HepG2 (cell line): ENCODE results near the gene RTBDN. TPM values are rescaled to one million over a fixed set of nuclear protein-coding genes. Genes with fewer than 3 reads are reported as not detected.

Source experiments
- ASH2L ChIP-seq: fragments of 300-600, 200-600 bp; sonication (generic); IDR thresholded peaks from 2 replicates; pipeline ENCODE4 v1.7.0; 2017; ENCODE audit warnings: low read depth, mild to moderate bottlenecking, moderate library complexity, mixed read lengths, low read length; ENCODE audit not compliant: insufficient read length
- BORCS8-MEF2B ChIP-seq: sonication (generic); formaldehyde crosslinking; IDR thresholded peaks from 2 replicates; pipeline ENCODE4 v1.8.0; 2022; ENCODE audit warnings: mild to moderate bottlenecking, missing genetic modification reagents
- CBX2 ChIP-seq, 2 experiments: fragments of 200-600 bp in 1 of 2; sonication (generic); formaldehyde crosslinking in 1 of 2; IDR thresholded peaks; 2 replicates each; pipeline versions ENCODE4 v1.7.0 to v1.8.1; 2018 to 2022; ENCODE audit warnings: low read depth in 2 of 2, low read length in 1 of 2, mild to moderate bottlenecking in 1 of 2, missing genetic modification reagents in 1 of 2
- LCORL ChIP-seq, 2 experiments: fragments of 450-650 bp in 1 of 2; sonication (generic) in 1 of 2; formaldehyde crosslinking in 1 of 2; IDR thresholded peaks; 2 replicates each; pipeline versions ENCODE4 v1.5.0 to v1.6.1; 2017 to 2020; ENCODE audit warnings: antibody characterized with exemption in 1 of 2, missing genetic modification reagents in 1 of 2
- MLLT10 ChIP-seq: sonication (generic); formaldehyde crosslinking; IDR thresholded peaks from 2 replicates; pipeline ENCODE4 v1.4.0; 2020; ENCODE audit warnings: missing genetic modification reagents
- MTA1 ChIP-seq: sonication (generic); formaldehyde crosslinking; IDR thresholded peaks from 2 replicates; pipeline ENCODE4 v1.4.0; 2020; ENCODE audit warnings: missing genetic modification reagents, mild to moderate bottlenecking, borderline replicate concordance
- MTF1 ChIP-seq: sonication (generic); formaldehyde crosslinking; IDR thresholded peaks from 2 replicates; pipeline ENCODE4 v1.5.0; 2020; ENCODE audit warnings: missing genetic modification reagents
- PATZ1 ChIP-seq: sonication (generic); formaldehyde crosslinking; IDR thresholded peaks from 2 replicates; pipeline ENCODE4 v1.4.0; 2020; ENCODE audit warnings: missing genetic modification reagents
- ZNF333 ChIP-seq: sonication (generic); formaldehyde crosslinking; IDR thresholded peaks from 2 replicates; pipeline ENCODE4 v1.4.0; 2020; ENCODE audit warnings: mild to moderate bottlenecking, missing genetic modification reagents, borderline replicate concordance
- ZNF546 ChIP-seq: sonication (generic); formaldehyde crosslinking; conservative IDR thresholded peaks from 2 replicates; pipeline ENCODE4 v1.8.1; 2023; ENCODE audit warnings: mild to moderate bottlenecking, missing genetic modification reagents
- ZNF740 ChIP-seq: sonication (generic); formaldehyde crosslinking; IDR thresholded peaks from 2 replicates; pipeline ENCODE4 v1.4.0; 2020; ENCODE audit warnings: missing genetic modification reagents
- ZNF746 ChIP-seq: sonication (generic); formaldehyde crosslinking; IDR thresholded peaks from 2 replicates; pipeline ENCODE4 v1.8.0; 2022; ENCODE audit warnings: mild to moderate bottlenecking, missing genetic modification reagents
- ZNF792 ChIP-seq: IDR thresholded peaks from 2 replicates; pipeline ENCODE4 v1.6.1; 2016
- polyA plus RNA-seq, 8 experiments: library from polyadenylated mRNA; depleted of rRNA in 3 of 8; stranded (reverse) in 7 of 8; unstranded in 1 of 8; fragments of >200 nt; fragmentation: Illumina TruSeq in 4 of 8; extraction: Trizol in 4 of 8; gene quantifications; 2 replicates each; pipeline versions ENCODE4 v1.2.1 to v1.2.3, GENCODE V29; 2011 to 2016; ENCODE audit warnings: low read depth in 4 of 8, missing spikeins in 1 of 8, mixed read lengths in 1 of 8; ENCODE audit not compliant: insufficient read depth in 1 of 8
- total RNA-seq, 5 experiments: library from RNA; depleted of rRNA; stranded (reverse); fragments of >200 nt; fragmentation: Illumina TruSeq; extraction: Trizol; gene quantifications; 2 replicates each; pipeline ENCODE4 v1.2.3, GENCODE V29; 2016; ENCODE audit warnings: low read depth in 1 of 5
- TF ChIP-seq, protein P1 (sequence below): IDR thresholded peaks from 2 replicates; pipeline ENCODE4 v1.6.1; 2016; ENCODE audit warnings: low read depth, missing genetic modification reagents, missing compliant biosample characterization
- TF ChIP-seq, protein P2 (sequence below): IDR thresholded peaks from 2 replicates; pipeline ENCODE4 v1.6.1; 2016; ENCODE audit warnings: mild to moderate bottlenecking
- TF ChIP-seq, protein P3 (sequence below): sonication (generic); formaldehyde crosslinking; IDR thresholded peaks from 2 replicates; pipeline ENCODE4 v1.4.0; 2020; ENCODE audit warnings: missing genetic modification reagents, borderline replicate concordance

Gene RTBDN
- total and polyA plus RNA-seq, 2 of the 13 experiments (the other 11 are each of a cell fraction or from before 2014, with no cell fraction given) = 0.27 to 0.48 TPM

GRCh38 chr19:12783849-12784393, 50.5 kb downstream of the RTBDN start (continued):
- TF ChIP-seq, protein P1, sequence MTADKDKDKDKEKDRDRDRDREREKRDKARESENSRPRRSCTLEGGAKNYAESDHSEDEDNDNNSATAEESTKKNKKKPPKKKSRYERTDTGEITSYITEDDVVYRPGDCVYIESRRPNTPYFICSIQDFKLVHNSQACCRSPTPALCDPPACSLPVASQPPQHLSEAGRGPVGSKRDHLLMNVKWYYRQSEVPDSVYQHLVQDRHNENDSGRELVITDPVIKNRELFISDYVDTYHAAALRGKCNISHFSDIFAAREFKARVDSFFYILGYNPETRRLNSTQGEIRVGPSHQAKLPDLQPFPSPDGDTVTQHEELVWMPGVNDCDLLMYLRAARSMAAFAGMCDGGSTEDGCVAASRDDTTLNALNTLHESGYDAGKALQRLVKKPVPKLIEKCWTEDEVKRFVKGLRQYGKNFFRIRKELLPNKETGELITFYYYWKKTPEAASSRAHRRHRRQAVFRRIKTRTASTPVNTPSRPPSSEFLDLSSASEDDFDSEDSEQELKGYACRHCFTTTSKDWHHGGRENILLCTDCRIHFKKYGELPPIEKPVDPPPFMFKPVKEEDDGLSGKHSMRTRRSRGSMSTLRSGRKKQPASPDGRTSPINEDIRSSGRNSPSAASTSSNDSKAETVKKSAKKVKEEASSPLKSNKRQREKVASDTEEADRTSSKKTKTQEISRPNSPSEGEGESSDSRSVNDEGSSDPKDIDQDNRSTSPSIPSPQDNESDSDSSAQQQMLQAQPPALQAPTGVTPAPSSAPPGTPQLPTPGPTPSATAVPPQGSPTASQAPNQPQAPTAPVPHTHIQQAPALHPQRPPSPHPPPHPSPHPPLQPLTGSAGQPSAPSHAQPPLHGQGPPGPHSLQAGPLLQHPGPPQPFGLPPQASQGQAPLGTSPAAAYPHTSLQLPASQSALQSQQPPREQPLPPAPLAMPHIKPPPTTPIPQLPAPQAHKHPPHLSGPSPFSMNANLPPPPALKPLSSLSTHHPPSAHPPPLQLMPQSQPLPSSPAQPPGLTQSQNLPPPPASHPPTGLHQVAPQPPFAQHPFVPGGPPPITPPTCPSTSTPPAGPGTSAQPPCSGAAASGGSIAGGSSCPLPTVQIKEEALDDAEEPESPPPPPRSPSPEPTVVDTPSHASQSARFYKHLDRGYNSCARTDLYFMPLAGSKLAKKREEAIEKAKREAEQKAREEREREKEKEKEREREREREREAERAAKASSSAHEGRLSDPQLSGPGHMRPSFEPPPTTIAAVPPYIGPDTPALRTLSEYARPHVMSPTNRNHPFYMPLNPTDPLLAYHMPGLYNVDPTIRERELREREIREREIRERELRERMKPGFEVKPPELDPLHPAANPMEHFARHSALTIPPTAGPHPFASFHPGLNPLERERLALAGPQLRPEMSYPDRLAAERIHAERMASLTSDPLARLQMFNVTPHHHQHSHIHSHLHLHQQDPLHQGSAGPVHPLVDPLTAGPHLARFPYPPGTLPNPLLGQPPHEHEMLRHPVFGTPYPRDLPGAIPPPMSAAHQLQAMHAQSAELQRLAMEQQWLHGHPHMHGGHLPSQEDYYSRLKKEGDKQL = 0 out of 2 replicates have a peak, but pooled peaks have one; percentile 25
- TF ChIP-seq, protein P2, sequence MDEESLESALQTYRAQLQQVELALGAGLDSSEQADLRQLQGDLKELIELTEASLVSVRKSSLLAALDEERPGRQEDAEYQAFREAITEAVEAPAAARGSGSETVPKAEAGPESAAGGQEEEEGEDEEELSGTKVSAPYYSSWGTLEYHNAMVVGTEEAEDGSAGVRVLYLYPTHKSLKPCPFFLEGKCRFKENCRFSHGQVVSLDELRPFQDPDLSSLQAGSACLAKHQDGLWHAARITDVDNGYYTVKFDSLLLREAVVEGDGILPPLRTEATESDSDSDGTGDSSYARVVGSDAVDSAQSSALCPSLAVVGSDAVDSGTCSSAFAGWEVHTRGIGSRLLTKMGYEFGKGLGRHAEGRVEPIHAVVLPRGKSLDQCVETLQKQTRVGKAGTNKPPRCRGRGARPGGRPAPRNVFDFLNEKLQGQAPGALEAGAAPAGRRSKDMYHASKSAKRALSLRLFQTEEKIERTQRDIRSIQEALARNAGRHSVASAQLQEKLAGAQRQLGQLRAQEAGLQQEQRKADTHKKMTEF (CRISPR knock-in tag) = no peak
- TF ChIP-seq ASH2L (no peak), ZNF546 (CRISPR knock-in tag) (0 out of 2 replicates have a peak, but pooled peaks have one; percentile 41), PATZ1 (CRISPR knock-in tag) (peak; percentile 89), MLLT10 (no peak), MTF1 (no peak), LCORL (IDR thresholded peaks at IDR 0.05) (no peak), LCORL (CRISPR knock-in tag; IDR thresholded peaks at IDR 0.05) (peak; percentile 53; the same call in 1 of the 2 replicates), ZNF333 (CRISPR knock-in tag) (0 out of 2 replicates have a peak, but pooled peaks have one; percentile 34), MTA1 (CRISPR knock-in tag) (0 out of 2 replicates have a peak, but pooled peaks have one; percentile 21), CBX2 (IDR thresholded peaks at IDR 0.05; ENCODE audit: low read depth, low read length) (no peak), CBX2 (CRISPR knock-in tag; IDR thresholded peaks at IDR 0.05; ENCODE audit: low read depth) (no peak), BORCS8-MEF2B (0 out of 2 replicates have a peak, but pooled peaks have one; percentile 42), ZNF740 (CRISPR knock-in tag) (no peak), ZNF792 (CRISPR knock-in tag) (0 out of 2 replicates have a peak, but pooled peaks have one; percentile 30), ZNF746 (CRISPR knock-in tag) (peak; percentile 88)
- TF ChIP-seq, protein P3, sequence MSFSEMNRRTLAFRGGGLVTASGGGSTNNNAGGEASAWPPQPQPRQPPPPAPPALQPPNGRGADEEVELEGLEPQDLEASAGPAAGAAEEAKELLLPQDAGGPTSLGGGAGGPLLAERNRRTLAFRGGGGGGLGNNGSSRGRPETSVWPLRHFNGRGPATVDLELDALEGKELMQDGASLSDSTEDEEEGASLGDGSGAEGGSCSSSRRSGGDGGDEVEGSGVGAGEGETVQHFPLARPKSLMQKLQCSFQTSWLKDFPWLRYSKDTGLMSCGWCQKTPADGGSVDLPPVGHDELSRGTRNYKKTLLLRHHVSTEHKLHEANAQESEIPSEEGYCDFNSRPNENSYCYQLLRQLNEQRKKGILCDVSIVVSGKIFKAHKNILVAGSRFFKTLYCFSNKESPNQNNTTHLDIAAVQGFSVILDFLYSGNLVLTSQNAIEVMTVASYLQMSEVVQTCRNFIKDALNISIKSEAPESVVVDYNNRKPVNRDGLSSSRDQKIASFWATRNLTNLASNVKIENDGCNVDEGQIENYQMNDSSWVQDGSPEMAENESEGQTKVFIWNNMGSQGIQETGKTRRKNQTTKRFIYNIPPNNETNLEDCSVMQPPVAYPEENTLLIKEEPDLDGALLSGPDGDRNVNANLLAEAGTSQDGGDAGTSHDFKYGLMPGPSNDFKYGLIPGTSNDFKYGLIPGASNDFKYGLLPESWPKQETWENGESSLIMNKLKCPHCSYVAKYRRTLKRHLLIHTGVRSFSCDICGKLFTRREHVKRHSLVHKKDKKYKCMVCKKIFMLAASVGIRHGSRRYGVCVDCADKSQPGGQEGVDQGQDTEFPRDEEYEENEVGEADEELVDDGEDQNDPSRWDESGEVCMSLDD (CRISPR knock-in tag) = peak; percentile 79; the same call in 1 of the 2 replicates
